ENCODE measurements around the gene CRYBA1.

The CRYBA1 gene

GRCh38 chr17:29240968-29241963, 5.4 kb upstream of the CRYBA1 start:
- H3K4ac ChIP-seq (ENCODE audit: low read depth in 1 of 2, low read length in 2 of 2), result peak overlapping the region in 1 of 2 experiments; percentile 93
- H2BK12ac ChIP-seq (ENCODE audit: low read length in 2 of 2), result peak overlapping the region; percentile 2 to 99
- H3K23ac ChIP-seq (ENCODE audit: low read length in 2 of 2), result no peak overlapping the region
- peak overlapping the region; percentile 99 for H3K27ac ChIP-seq (ENCODE audit: low read length, poor library complexity, severe bottlenecking)
- H3K9ac ChIP-seq (ENCODE audit: low read length), result peak overlapping the region; percentile 63
- 62% methylated on average over 7 of the region's 9 CpGs for WGBS
- H2AFZ ChIP-seq (ENCODE audit: low read depth, low read length), result no peak overlapping the region
- peak overlapping the region in 1 of 2 experiments; percentile 25 for H3K14ac ChIP-seq (ENCODE audit: low read length in 2 of 2)
- peaks cover 16% of the 10 kb centered on the region for H3K4me1 ChIP-seq (ENCODE audit: control insufficient read depth, insufficient read depth, low read depth, low read length)
- H2BK5ac ChIP-seq (ENCODE audit: low read depth, low read length, poor library complexity, severe bottlenecking), result peak overlapping the region; percentile 25
- DNase-seq, result peak; percentile 97
- peak overlapping the region; percentile 87 for H4K8ac ChIP-seq (ENCODE audit: low read length)
- peak overlapping the region in 1 of 2 experiments; percentile 3 for H3K4me3 ChIP-seq (ENCODE audit: insufficient read depth in 1 of 2, low read depth in 1 of 2, low read length in 2 of 2)
- peak overlapping the region; percentile 82 for H2BK120ac ChIP-seq (ENCODE audit: low read depth, low read length)
- peak overlapping the region; percentile 30 for H3K4me2 ChIP-seq (ENCODE audit: low read length, poor library complexity, severe bottlenecking)
- no peaks in the 10 kb centered on the region for H3K36me3 ChIP-seq (ENCODE audit: control insufficient read depth in 1 of 2, insufficient read depth in 2 of 2, low read depth in 1 of 2, low read length in 2 of 2)
- H2BK15ac ChIP-seq (ENCODE audit: low read depth, poor library complexity, severe bottlenecking), result peak overlapping the region; percentile 96
- H3K9me3 ChIP-seq (ENCODE audit: control insufficient read depth, low read length), result no peaks in the 10 kb centered on the region
- no peaks in the 10 kb centered on the region for H3K79me1 ChIP-seq (replicated peaks; ENCODE audit: low read length, poor library complexity, severe bottlenecking)
- peak overlapping the region; percentile 93 for H4K91ac ChIP-seq (ENCODE audit: low read length)
- peak overlapping the region; percentile 22 to 98 for H3K18ac ChIP-seq (ENCODE audit: low read depth in 1 of 2, low read length in 2 of 2)
- H3K27me3 ChIP-seq (ENCODE audit: control insufficient read depth in 1 of 2, insufficient read depth in 1 of 2, low read length in 2 of 2), result no peaks in the 10 kb centered on the region
- peak overlapping the region; percentile 84 for H2AK5ac ChIP-seq (ENCODE audit: low read length, severe bottlenecking)

- no peak overlapping the region for H3K18ac ChIP-seq (ENCODE audit: low read depth in 1 of 2, low read length in 2 of 2)
- H3K36me3 ChIP-seq (ENCODE audit: control insufficient read depth in 1 of 2, insufficient read depth in 2 of 2, low read depth in 1 of 2, low read length in 2 of 2), result no peaks in the 10 kb centered on the region
- no peaks in the 10 kb centered on the region for H3K9me3 ChIP-seq (ENCODE audit: control insufficient read depth, low read length)
- no peak for DNase-seq
- H3K23ac ChIP-seq (ENCODE audit: low read length in 2 of 2), result no peak overlapping the region
- no peak overlapping the region for H2BK15ac ChIP-seq (ENCODE audit: low read depth, poor library complexity, severe bottlenecking)
- H3K14ac ChIP-seq (ENCODE audit: low read length in 2 of 2), result no peak overlapping the region
- H2BK12ac ChIP-seq (ENCODE audit: low read length in 2 of 2), result peak overlapping the region in 1 of 2 experiments; percentile 59
- WGBS, result 100% methylated on average over 1 of the region's 1 CpG
- no peak overlapping the region for H2AFZ ChIP-seq (ENCODE audit: low read depth, low read length)
- H2BK120ac ChIP-seq (ENCODE audit: low read depth, low read length), result no peak overlapping the region
- no peak overlapping the region for H3K4me3 ChIP-seq (ENCODE audit: insufficient read depth in 1 of 2, low read depth in 1 of 2, low read length in 2 of 2)
- peak overlapping the region; percentile 99 for H3K27ac ChIP-seq (ENCODE audit: low read length, poor library complexity, severe bottlenecking)
- no peaks in the 10 kb centered on the region for H3K79me1 ChIP-seq (replicated peaks; ENCODE audit: low read length, poor library complexity, severe bottlenecking)
- no peak overlapping the region for H2BK5ac ChIP-seq (ENCODE audit: low read depth, low read length, poor library complexity, severe bottlenecking)
- H4K91ac ChIP-seq (ENCODE audit: low read length), result no peak overlapping the region
- no peak overlapping the region for H3K4ac ChIP-seq (ENCODE audit: low read depth in 1 of 2, low read length in 2 of 2)
- H3K4me1 ChIP-seq (ENCODE audit: control insufficient read depth, insufficient read depth, low read depth, low read length), result peaks cover 20% of the 10 kb centered on the region
- H4K8ac ChIP-seq (ENCODE audit: low read length), result no peak overlapping the region
- H3K9ac ChIP-seq (ENCODE audit: low read length), result peak overlapping the region; percentile 23
- H3K27me3 ChIP-seq (ENCODE audit: control insufficient read depth in 1 of 2, insufficient read depth in 1 of 2, low read length in 2 of 2), result no peaks in the 10 kb centered on the region
- peak overlapping the region; percentile 5 for H2AK5ac ChIP-seq (ENCODE audit: low read length, severe bottlenecking)
- no peak overlapping the region for H3K4me2 ChIP-seq (ENCODE audit: low read length, poor library complexity, severe bottlenecking)
These were observed 4.6 kb upstream of the CRYBA1 start for GRCh38 chr17:29242051-29242450.

DNA sequence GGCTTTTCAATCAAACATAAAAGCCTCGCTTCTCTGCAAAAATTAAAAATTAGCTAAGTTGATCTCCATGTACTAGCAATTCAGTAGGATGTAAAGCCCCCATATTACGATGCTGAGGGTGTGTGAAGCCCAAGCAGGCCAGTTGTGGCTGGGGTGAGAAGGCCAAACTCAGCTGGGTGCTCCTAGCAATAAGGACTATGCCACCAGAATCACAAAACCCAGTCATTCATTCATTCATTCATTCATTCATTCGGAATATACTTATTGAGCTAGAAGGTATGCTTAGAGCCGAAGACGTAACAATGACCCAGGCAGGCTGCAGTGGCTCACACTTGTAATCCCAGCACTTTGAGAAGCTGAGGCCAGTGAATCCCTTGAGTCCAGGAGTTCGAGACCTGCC, 3.9 kb upstream of the CRYBA1 start:
- no peak overlapping the region for H3K4me3 ChIP-seq (ENCODE audit: insufficient read depth in 1 of 2, low read depth in 1 of 2, low read length in 2 of 2)
- no peak overlapping the region for H2BK15ac ChIP-seq (ENCODE audit: low read depth, poor library complexity, severe bottlenecking)
- H4K91ac ChIP-seq (ENCODE audit: low read length), result peak overlapping the region; percentile 39
- H3K9me3 ChIP-seq (ENCODE audit: control insufficient read depth, low read length), result no peaks in the 10 kb centered on the region
- no peak for DNase-seq
- no peak overlapping the region for H3K14ac ChIP-seq (ENCODE audit: low read length in 2 of 2)
- no peak overlapping the region for H2AFZ ChIP-seq (ENCODE audit: low read depth, low read length)
- no peak overlapping the region for H4K8ac ChIP-seq (ENCODE audit: low read length)
- H3K23ac ChIP-seq (ENCODE audit: low read length in 2 of 2), result no peak overlapping the region
- H2AK5ac ChIP-seq (ENCODE audit: low read length, severe bottlenecking), result peak overlapping the region; percentile 86
- no peak overlapping the region for H3K4ac ChIP-seq (ENCODE audit: low read depth in 1 of 2, low read length in 2 of 2)
- H3K27ac ChIP-seq (ENCODE audit: low read length, poor library complexity, severe bottlenecking), result no peak overlapping the region
- no peaks in the 10 kb centered on the region for H3K36me3 ChIP-seq (ENCODE audit: control insufficient read depth in 1 of 2, insufficient read depth in 2 of 2, low read depth in 1 of 2, low read length in 2 of 2)
- no peak overlapping the region for H3K9ac ChIP-seq (ENCODE audit: low read length)
- no peak overlapping the region for H2BK5ac ChIP-seq (ENCODE audit: low read depth, low read length, poor library complexity, severe bottlenecking)
- WGBS, result 97% methylated on average over 5 of the region's 6 CpGs
- H3K18ac ChIP-seq (ENCODE audit: low read depth in 1 of 2, low read length in 2 of 2), result no peak overlapping the region
- peaks cover 20% of the 10 kb centered on the region for H3K4me1 ChIP-seq (ENCODE audit: control insufficient read depth, insufficient read depth, low read depth, low read length)
- peak overlapping the region in 1 of 2 experiments; percentile 50 for H2BK12ac ChIP-seq (ENCODE audit: low read length in 2 of 2)
- H3K4me2 ChIP-seq (ENCODE audit: low read length, poor library complexity, severe bottlenecking), result no peak overlapping the region
- H3K79me1 ChIP-seq (replicated peaks; ENCODE audit: low read length, poor library complexity, severe bottlenecking), result no peaks in the 10 kb centered on the region
- H3K27me3 ChIP-seq (ENCODE audit: control insufficient read depth in 1 of 2, insufficient read depth in 1 of 2, low read length in 2 of 2), result no peaks in the 10 kb centered on the region
- H2BK120ac ChIP-seq (ENCODE audit: low read depth, low read length), result no peak overlapping the region

DNA sequence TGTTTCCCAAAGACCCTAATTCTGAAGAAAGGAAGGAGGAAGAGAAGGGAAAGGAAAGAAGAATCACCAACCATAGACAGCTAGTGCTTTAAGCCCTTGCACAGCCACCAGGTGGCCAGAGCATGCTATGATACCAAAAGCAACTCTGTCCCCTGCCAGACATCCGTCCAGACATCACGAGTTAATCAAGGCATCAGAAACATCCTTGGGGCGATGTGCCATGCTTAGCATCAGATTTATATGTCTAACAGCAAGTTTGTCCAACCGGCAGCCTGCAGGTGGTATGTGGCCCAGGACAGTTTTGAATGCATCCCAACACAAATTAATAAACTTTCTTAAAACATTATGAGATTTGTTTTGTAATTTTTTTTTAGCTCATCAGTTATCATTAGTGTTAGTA, 2.9 kb upstream of the CRYBA1 start:
- Histone ChIP-seq H3K36me3 (ENCODE audit: control insufficient read depth in 1 of 2, insufficient read depth in 2 of 2, low read depth in 1 of 2, low read length in 2 of 2) (no peaks in the 10 kb centered on the region), H3K14ac (ENCODE audit: low read length in 2 of 2) (no peak overlapping the region), H2AK5ac (ENCODE audit: low read length, severe bottlenecking) (peak overlapping the region; percentile 53), H3K9ac (ENCODE audit: low read length) (peak overlapping the region; percentile 32), H3K4me1 (ENCODE audit: control insufficient read depth, insufficient read depth, low read depth, low read length) (peaks cover 16% of the 10 kb centered on the region), H3K4ac (ENCODE audit: low read depth in 1 of 2, low read length in 2 of 2) (no peak overlapping the region), H3K27ac (ENCODE audit: low read length, poor library complexity, severe bottlenecking) (no peak overlapping the region), H4K8ac (ENCODE audit: low read length) (no peak overlapping the region), H3K4me2 (ENCODE audit: low read length, poor library complexity, severe bottlenecking) (no peak overlapping the region), H3K79me1 (replicated peaks; ENCODE audit: low read length, poor library complexity, severe bottlenecking) (no peaks in the 10 kb centered on the region), H2BK15ac (ENCODE audit: low read depth, poor library complexity, severe bottlenecking) (no peak overlapping the region), H3K23ac (ENCODE audit: low read length in 2 of 2) (no peak overlapping the region), H3K18ac (ENCODE audit: low read depth in 1 of 2, low read length in 2 of 2) (peak overlapping the region in 1 of 2 experiments; percentile 24), H4K91ac (ENCODE audit: low read length) (no peak overlapping the region), H3K9me3 (ENCODE audit: control insufficient read depth, low read length) (no peaks in the 10 kb centered on the region), H2BK120ac (ENCODE audit: low read depth, low read length) (no peak overlapping the region), H2AFZ (ENCODE audit: low read depth, low read length) (no peak overlapping the region), H3K4me3 (ENCODE audit: insufficient read depth in 1 of 2, low read depth in 1 of 2, low read length in 2 of 2) (no peak overlapping the region), H2BK12ac (ENCODE audit: low read length in 2 of 2) (no peak overlapping the region), H2BK5ac (ENCODE audit: low read depth, low read length, poor library complexity, severe bottlenecking) (no peak overlapping the region), H3K27me3 (ENCODE audit: control insufficient read depth in 1 of 2, insufficient read depth in 1 of 2, low read length in 2 of 2) (no peaks in the 10 kb centered on the region)
- DNase-seq, result peak; percentile 42
- WGBS, result 78% methylated on average over 3 of the region's 4 CpGs
